ENCODE measurements around the gene DNMBP. TPM values are rescaled to one million over a fixed set of nuclear protein-coding genes. Genes with fewer than 3 reads are reported as not detected.

DNMBP gene
- total and polyA plus RNA-seq, 8 donors, result 14.8 to 43.9 (median 37.2) TPM

DNA sequence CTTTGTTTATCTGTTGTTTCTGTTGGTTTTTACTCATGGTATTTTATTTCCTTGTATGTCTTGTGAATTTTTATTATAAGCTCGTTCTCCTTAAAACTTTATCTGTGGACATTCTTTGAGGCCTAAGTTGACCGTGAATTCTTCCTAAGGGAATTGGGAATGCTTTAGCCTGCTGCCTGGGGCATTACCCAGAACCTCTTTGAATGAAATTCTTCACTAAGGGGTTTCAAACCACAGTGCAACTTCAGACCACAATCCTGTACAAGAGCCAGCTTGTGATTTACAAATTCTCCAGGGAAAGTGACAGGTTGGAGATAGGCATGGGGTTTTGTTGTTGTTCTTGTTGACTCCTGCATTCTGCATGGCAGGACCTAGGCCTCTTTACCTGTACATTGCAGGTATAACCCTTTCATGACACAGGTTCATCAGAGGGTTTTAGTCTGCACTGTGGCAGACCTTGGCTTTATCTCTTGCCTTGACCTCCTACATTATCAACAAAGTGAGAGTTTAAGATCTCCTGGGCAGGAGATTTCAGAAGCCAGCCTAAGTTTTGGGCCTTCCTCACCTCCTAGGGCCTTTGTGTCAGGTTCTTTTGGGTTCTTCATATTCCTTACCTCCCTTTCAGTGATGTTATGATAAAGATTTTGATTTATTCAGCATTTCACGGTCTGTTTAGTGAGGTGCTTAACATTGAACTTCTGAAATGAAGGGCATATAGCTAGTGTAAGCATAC lies 157.1 kb downstream of the DNMBP start:
- H3K9me3 ChIP-seq, result no peaks in the 10 kb centered on the region
- H3K4me3 ChIP-seq, result no peak overlapping the region
- no peak for DNase-seq
- no peaks in the 10 kb centered on the region for H3K4me1 ChIP-seq
- TF ChIP-seq, protein P1, sequence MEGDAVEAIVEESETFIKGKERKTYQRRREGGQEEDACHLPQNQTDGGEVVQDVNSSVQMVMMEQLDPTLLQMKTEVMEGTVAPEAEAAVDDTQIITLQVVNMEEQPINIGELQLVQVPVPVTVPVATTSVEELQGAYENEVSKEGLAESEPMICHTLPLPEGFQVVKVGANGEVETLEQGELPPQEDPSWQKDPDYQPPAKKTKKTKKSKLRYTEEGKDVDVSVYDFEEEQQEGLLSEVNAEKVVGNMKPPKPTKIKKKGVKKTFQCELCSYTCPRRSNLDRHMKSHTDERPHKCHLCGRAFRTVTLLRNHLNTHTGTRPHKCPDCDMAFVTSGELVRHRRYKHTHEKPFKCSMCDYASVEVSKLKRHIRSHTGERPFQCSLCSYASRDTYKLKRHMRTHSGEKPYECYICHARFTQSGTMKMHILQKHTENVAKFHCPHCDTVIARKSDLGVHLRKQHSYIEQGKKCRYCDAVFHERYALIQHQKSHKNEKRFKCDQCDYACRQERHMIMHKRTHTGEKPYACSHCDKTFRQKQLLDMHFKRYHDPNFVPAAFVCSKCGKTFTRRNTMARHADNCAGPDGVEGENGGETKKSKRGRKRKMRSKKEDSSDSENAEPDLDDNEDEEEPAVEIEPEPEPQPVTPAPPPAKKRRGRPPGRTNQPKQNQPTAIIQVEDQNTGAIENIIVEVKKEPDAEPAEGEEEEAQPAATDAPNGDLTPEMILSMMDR (IDR thresholded peaks at IDR 0.05), result no peak
- no peaks in the 10 kb centered on the region for H3K27me3 ChIP-seq
- H3K27ac ChIP-seq, result no peak overlapping the region
- ATAC-seq, result no peak
- intact Hi-C loops (cut with DNase I), result no loop called here
- no peaks in the 10 kb centered on the region for H3K36me3 ChIP-seq

DNA sequence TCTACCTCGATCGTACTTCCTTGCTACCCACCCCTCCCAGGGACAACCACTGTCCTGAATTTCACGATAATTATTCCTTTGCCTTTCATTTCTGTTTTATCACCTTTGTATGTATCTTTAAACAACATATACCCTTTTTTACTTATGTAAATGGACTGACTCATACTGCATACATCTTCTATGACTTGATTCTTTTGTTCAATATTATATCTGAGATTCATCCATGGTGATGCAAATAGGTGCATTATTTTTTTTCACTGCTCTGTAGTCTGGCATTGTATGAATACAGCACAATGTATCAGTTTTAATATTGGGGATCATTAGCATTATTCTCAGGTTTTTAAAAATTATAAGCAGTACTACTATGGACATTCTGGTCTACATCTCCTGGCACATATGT lies 157.9 kb downstream of the DNMBP start:
- Histone ChIP-seq H3K27ac (no peak overlapping the region), H3K9me3 (no peaks in the 10 kb centered on the region), H3K36me3 (no peaks in the 10 kb centered on the region), H3K4me1 (no peaks in the 10 kb centered on the region), H3K27me3 (no peaks in the 10 kb centered on the region), H3K4me3 (no peak overlapping the region)
- ATAC-seq (no peak), DNase-seq (no peak)
- intact Hi-C loops (cut with DNase I), result no loop called here
- TF ChIP-seq, protein P1 (IDR thresholded peaks at IDR 0.05), result no peak

DNA sequence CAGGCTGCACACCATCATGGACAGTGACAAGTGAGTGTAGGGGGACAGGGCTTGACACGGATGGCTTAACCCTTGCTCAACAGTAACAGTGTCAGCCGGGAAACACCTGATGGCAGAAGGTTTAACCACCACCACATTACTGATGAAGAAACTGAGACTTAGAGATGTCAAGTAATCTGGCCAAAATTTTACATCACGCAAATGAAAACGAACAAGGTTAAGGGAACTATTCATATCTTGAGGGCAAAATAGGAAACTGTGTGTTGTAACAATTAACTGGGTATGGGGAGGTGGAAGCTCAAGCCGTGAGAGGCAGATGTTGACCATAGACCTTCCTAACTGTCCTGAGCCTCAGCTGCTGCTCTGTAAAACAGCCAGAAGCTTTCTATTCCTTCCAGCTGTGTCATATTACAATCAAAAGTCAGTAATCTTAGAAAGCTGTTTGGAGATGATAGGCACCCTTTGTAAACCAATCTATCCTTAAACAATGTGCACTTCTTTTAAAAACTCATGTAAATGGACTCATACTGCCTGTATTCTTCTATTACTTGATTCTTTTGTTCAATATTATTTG lies 158.9 kb downstream of the DNMBP start:
- Histone ChIP-seq H3K9me3 (no peaks in the 10 kb centered on the region), H3K4me1 (peaks cover 4 to 8% of the 10 kb centered on the region in 2 donors), H3K27ac (peak overlapping the region in 1 of 2 donors; percentile 4), H3K27me3 (no peaks in the 10 kb centered on the region), H3K36me3 (no peaks in the 10 kb centered on the region), H3K4me3 (no peak overlapping the region)
- TF ChIP-seq, protein P1 (IDR thresholded peaks at IDR 0.05), result no peak
- peak in 2 of 4 donors; percentile 65 for DNase-seq
- intact Hi-C loops (cut with DNase I), result no loop called here
- ATAC-seq, result no peak

DNA sequence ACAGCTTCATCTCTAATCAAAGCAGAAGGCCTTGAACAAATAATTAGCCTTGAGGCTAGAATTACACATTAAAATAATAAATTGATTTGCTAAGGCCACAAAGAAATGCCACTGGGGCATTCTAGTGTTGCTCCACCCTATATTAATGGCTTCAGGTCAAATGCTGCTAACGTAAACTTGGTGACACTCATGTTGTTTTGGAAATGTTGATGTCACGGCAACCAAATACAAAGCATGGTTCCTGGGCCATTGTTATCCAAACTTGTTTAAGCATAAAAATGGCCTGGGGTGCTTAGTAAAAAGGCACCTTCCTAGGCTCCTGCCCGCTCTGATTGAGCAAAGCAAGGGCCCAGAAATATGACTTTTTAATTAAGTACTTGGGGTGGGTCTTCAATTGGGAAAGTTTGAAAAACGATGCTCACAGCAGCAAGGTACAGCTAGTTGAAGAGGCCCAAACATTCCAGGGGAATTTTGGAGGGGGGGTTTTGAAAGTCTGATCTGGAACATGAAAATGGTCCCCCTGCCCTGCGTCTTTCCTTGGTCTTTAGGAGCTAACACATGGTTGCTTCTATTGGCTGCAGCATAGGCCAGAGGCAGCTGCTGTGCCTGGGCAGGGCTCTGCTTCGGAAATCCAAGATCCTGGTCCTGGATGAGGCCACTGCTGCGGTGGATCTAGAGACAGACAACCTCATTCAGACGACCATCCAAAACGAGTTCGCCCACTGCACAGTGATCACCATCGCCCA lies 159.6 kb downstream of the DNMBP start:
- Histone ChIP-seq H3K36me3 (no peaks in the 10 kb centered on the region), H3K4me3 (no peak overlapping the region), H3K27ac (peak overlapping the region in 1 of 2 donors; percentile 4), H3K27me3 (no peaks in the 10 kb centered on the region), H3K4me1 (peaks cover 4 to 13% of the 10 kb centered on the region in 2 donors), H3K9me3 (no peaks in the 10 kb centered on the region)
- intact Hi-C loops (cut with DNase I), result no loop called here
- no peak for ATAC-seq
- peak in 1 of 4 donors; percentile 41 for DNase-seq
- TF ChIP-seq, protein P1 (IDR thresholded peaks at IDR 0.05), result no peak

DNA sequence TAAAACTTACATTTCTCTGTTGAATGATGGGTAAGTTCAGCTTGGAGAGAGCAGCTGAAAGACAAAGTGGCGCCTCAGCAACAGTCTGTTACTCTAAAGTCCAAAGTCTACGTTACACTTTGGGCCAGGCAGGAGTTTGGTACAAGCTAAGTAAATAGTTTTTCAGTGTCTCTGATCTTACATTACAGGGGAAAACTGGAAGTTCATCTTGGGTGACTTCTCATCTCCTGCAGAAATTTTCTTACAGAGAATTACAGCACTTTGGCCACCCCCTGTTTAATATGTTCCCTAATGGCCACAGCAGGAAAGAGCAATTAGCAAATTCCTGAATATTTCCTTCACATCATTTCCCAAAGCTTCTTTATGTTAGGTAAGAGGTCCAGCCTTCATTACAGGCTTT lies 160.2 kb downstream of the DNMBP start:
- intact Hi-C loops (cut with DNase I), result loop anchor here in 1 of 2 donors (5.0 kb wide), 1 partner anchor 198 kb away; no protein-coding TSS in a partner anchor

More for the DNA sequence above, 160.2 kb downstream of the DNMBP start:
- H3K9me3 ChIP-seq, result no peaks in the 10 kb centered on the region
- TF ChIP-seq, protein P1 (IDR thresholded peaks at IDR 0.05), result no peak
- H3K36me3 ChIP-seq, result no peaks in the 10 kb centered on the region
- no peak overlapping the region for H3K27ac ChIP-seq
- DNase-seq, result no peak
- no peaks in the 10 kb centered on the region for H3K27me3 ChIP-seq
- no peak for ATAC-seq
- no peak overlapping the region for H3K4me3 ChIP-seq
- H3K4me1 ChIP-seq, result peaks cover 4 to 13% of the 10 kb centered on the region in 2 donors
